ENCODE data around the gene PCBD1.
"Not testable (repeated sequence)": the region's sequence is repeated elsewhere in the genome, so short reads cannot be mapped to it uniquely, and the experiment has no call there.

Gene PCBD1

GRCh38 chr10:70874061-70874460, 14.3 kb downstream of the PCBD1 start:
- ATAC-seq (ENCODE audit: low read depth) = no peak
- TF ChIP-seq, protein P1, sequence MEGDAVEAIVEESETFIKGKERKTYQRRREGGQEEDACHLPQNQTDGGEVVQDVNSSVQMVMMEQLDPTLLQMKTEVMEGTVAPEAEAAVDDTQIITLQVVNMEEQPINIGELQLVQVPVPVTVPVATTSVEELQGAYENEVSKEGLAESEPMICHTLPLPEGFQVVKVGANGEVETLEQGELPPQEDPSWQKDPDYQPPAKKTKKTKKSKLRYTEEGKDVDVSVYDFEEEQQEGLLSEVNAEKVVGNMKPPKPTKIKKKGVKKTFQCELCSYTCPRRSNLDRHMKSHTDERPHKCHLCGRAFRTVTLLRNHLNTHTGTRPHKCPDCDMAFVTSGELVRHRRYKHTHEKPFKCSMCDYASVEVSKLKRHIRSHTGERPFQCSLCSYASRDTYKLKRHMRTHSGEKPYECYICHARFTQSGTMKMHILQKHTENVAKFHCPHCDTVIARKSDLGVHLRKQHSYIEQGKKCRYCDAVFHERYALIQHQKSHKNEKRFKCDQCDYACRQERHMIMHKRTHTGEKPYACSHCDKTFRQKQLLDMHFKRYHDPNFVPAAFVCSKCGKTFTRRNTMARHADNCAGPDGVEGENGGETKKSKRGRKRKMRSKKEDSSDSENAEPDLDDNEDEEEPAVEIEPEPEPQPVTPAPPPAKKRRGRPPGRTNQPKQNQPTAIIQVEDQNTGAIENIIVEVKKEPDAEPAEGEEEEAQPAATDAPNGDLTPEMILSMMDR (IDR thresholded peaks at IDR 0.05; ENCODE audit: poor library complexity, severe bottlenecking) = no peak
- no peaks in the 10 kb centered on the region for H3K9me3 ChIP-seq (ENCODE audit: severe bottlenecking)
- DNase-seq (ENCODE audit: low spot score) = no peak
- peaks cover 77% of the 10 kb centered on the region for H3K36me3 ChIP-seq (ENCODE audit: low read depth)
- no peaks in the 10 kb centered on the region for H3K4me1 ChIP-seq (ENCODE audit: insufficient read depth, poor library complexity, severe bottlenecking)
- H3K27ac ChIP-seq (ENCODE audit: poor library complexity, severe bottlenecking) = no peak overlapping the region
- no peak overlapping the region for H3K4me3 ChIP-seq (ENCODE audit: severe bottlenecking)
- no peaks in the 10 kb centered on the region for H3K27me3 ChIP-seq (ENCODE audit: insufficient read depth, poor library complexity, severe bottlenecking)

GRCh38 chr10:70872291-70872690, 16.1 kb downstream of the PCBD1 start:
- no peak for ATAC-seq (ENCODE audit: low read depth)
- Histone ChIP-seq H3K9me3 (ENCODE audit: severe bottlenecking) (no peaks in the 10 kb centered on the region), H3K4me1 (ENCODE audit: insufficient read depth, poor library complexity, severe bottlenecking) (peaks cover under 1% of the 10 kb centered on the region), H3K4me3 (ENCODE audit: severe bottlenecking) (no peak overlapping the region), H3K36me3 (ENCODE audit: low read depth) (peaks cover 83% of the 10 kb centered on the region), H3K27ac (ENCODE audit: poor library complexity, severe bottlenecking) (no peak overlapping the region), H3K27me3 (ENCODE audit: insufficient read depth, poor library complexity, severe bottlenecking) (no peaks in the 10 kb centered on the region)
- TF ChIP-seq, protein P1 (IDR thresholded peaks at IDR 0.05; ENCODE audit: poor library complexity, severe bottlenecking) = no peak
- no peak for DNase-seq (ENCODE audit: low spot score)

DNA sequence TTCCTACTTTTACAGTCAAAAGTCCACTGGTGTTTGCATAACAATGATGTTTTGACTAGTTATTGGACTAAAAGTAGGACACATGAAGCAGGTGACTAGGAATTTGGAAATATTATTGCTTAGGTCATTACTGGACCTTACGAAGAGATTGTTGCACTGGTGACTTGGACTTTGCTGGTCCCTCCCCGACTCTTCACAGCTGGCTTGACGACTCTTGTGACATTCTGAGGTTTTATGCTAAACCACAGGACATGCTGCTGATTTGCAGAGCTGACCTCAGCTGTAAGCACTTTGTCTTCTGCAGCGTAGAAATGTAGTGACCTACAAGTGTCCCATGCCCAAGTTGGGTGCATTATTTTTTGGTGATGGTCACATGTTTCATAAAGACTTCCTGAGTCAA, 21.9 kb downstream of the PCBD1 start:
- ATAC-seq (ENCODE audit: low read depth) (no peak), DNase-seq (ENCODE audit: low spot score) (no peak)
- TF ChIP-seq, protein P1 (IDR thresholded peaks at IDR 0.05; ENCODE audit: poor library complexity, severe bottlenecking) = no peak
- H3K27me3 ChIP-seq (ENCODE audit: insufficient read depth, poor library complexity, severe bottlenecking) = no peaks in the 10 kb centered on the region
- H3K4me1 ChIP-seq (ENCODE audit: insufficient read depth, poor library complexity, severe bottlenecking) = peaks cover 11% of the 10 kb centered on the region
- H3K4me3 ChIP-seq (ENCODE audit: severe bottlenecking) = no peak overlapping the region
- peaks cover 35% of the 10 kb centered on the region for H3K36me3 ChIP-seq (ENCODE audit: low read depth)
- H3K9me3 ChIP-seq (ENCODE audit: severe bottlenecking) = no peaks in the 10 kb centered on the region
- H3K27ac ChIP-seq (ENCODE audit: poor library complexity, severe bottlenecking) = no peak overlapping the region

- no peak for ATAC-seq (ENCODE audit: low read depth)
- H3K27ac ChIP-seq (ENCODE audit: poor library complexity, severe bottlenecking) = no peak overlapping the region
- DNase-seq (ENCODE audit: low spot score) = no peak
- H3K4me1 ChIP-seq (ENCODE audit: insufficient read depth, poor library complexity, severe bottlenecking) = peaks cover 11% of the 10 kb centered on the region
- H3K36me3 ChIP-seq (ENCODE audit: low read depth) = peaks cover 34% of the 10 kb centered on the region
- no peaks in the 10 kb centered on the region for H3K9me3 ChIP-seq (ENCODE audit: severe bottlenecking)
- TF ChIP-seq, protein P1 (IDR thresholded peaks at IDR 0.05; ENCODE audit: poor library complexity, severe bottlenecking) = no peak
- no peak overlapping the region for H3K4me3 ChIP-seq (ENCODE audit: severe bottlenecking)
- no peaks in the 10 kb centered on the region for H3K27me3 ChIP-seq (ENCODE audit: insufficient read depth, poor library complexity, severe bottlenecking)
Measured at GRCh38 chr10:70864935-70865334, 23.4 kb downstream of the PCBD1 start.

DNA sequence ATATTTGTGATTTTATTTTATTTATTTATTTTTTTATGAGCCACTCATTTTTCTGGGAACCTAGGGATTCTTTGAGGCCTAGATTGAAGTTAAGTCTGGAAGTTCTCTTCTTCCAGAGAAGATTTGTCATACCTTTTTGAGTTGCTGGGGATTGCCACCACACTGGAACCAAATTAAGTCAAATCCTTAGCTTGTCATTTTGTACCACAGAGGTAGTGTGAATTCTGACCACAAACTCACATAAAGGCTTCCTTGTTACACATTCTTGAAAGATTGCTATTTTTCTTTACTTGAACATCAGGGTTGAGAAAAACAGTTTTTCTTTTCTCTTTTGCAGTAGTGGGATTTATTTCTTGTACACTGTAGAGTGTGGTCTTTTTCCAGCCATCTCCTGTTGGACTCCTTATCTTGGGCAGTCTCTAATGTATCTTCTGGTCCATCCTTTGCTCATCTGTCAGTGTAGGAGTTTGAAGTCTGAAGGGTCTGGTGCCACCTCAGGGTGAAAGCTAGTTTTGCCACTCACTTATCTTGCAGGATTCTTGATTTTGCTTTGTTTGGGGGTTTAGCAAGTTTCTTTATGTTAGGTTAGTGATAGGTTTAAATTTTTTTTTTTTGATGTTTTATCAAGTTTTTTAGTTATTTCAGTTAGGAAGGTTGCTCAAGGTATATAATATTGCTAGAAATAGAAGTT, 24.8 kb downstream of the PCBD1 start:
- Histone ChIP-seq H3K9me3 (ENCODE audit: severe bottlenecking) (no peaks in the 10 kb centered on the region), H3K4me1 (ENCODE audit: insufficient read depth, poor library complexity, severe bottlenecking) (peaks cover 11% of the 10 kb centered on the region), H3K4me3 (ENCODE audit: severe bottlenecking) (no peak overlapping the region), H3K27ac (ENCODE audit: poor library complexity, severe bottlenecking) (no peak overlapping the region), H3K27me3 (ENCODE audit: insufficient read depth, poor library complexity, severe bottlenecking) (no peaks in the 10 kb centered on the region), H3K36me3 (ENCODE audit: low read depth) (peaks cover 39% of the 10 kb centered on the region)
- TF ChIP-seq, protein P1 (IDR thresholded peaks at IDR 0.05; ENCODE audit: poor library complexity, severe bottlenecking) = peak; percentile 11
- no peak for ATAC-seq (ENCODE audit: low read depth)
- no peak for DNase-seq (ENCODE audit: low spot score)

- DNase-seq (ENCODE audit: low spot score); ATAC-seq (ENCODE audit: low read depth); H3K4me1 ChIP-seq (ENCODE audit: insufficient read depth, poor library complexity, severe bottlenecking); H3K4me3 ChIP-seq (ENCODE audit: severe bottlenecking); H3K9me3 ChIP-seq (ENCODE audit: severe bottlenecking); H3K27ac ChIP-seq (ENCODE audit: poor library complexity, severe bottlenecking); H3K27me3 ChIP-seq (ENCODE audit: insufficient read depth, poor library complexity, severe bottlenecking): not testable (repeated sequence)
- H3K36me3 ChIP-seq (ENCODE audit: low read depth) = peaks cover 50% of the 10 kb centered on the region
Measured at GRCh38 chr10:70861495-70862197, 26.7 kb downstream of the PCBD1 start.

Measured in RWPE2 (cell line).